Vagina (tissue), 2 donors: ENCODE results near the gene IFI35.

ENCODE experiments used
- POLR2A ChIP-seq, 2 donors: fragments of 450-650 bp; IDR thresholded peaks; one replicate each; pipeline ENCODE4 v1.6.1; 2017; ENCODE audit warnings: antibody characterized with exemption in 2 of 2, mild to moderate bottlenecking in 2 of 2, moderate library complexity in 2 of 2
- TF ChIP-seq, protein P1 (sequence below), 3 experiments: fragments of 450-650 bp in 2 of 3; fragments of 200-600 bp in 1 of 3; sonication (generic) in 1 of 3; IDR thresholded peaks; one replicate each; pipeline ENCODE4 v1.5.1; 2017 to 2019; ENCODE audit warnings: antibody characterized with exemption in 3 of 3, mild to moderate bottlenecking in 2 of 3, moderate library complexity in 2 of 3

DNA sequence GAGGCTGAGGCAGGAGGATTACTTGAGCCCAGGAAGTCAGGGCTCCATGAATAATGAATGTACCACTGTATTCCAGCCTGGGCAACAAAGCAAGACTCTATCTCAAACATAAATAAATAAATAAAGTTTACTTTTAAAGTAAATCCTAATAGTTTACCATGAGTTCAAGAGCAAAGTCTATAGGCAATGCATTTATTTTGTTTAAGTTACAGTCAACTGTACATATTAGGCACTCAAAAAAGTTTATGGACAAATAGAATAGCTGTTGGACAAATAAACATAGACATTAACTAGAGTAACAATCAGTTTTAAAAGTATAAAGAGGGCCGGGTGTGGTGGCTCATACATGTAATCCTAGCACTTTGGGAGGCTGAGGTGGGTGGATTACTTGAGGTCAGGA lies 38.7 kb upstream of the IFI35 start:
- no peak for TF ChIP-seq POLR2A (IDR thresholded peaks at IDR 0.05)
- TF ChIP-seq, protein P1, sequence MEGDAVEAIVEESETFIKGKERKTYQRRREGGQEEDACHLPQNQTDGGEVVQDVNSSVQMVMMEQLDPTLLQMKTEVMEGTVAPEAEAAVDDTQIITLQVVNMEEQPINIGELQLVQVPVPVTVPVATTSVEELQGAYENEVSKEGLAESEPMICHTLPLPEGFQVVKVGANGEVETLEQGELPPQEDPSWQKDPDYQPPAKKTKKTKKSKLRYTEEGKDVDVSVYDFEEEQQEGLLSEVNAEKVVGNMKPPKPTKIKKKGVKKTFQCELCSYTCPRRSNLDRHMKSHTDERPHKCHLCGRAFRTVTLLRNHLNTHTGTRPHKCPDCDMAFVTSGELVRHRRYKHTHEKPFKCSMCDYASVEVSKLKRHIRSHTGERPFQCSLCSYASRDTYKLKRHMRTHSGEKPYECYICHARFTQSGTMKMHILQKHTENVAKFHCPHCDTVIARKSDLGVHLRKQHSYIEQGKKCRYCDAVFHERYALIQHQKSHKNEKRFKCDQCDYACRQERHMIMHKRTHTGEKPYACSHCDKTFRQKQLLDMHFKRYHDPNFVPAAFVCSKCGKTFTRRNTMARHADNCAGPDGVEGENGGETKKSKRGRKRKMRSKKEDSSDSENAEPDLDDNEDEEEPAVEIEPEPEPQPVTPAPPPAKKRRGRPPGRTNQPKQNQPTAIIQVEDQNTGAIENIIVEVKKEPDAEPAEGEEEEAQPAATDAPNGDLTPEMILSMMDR (IDR thresholded peaks at IDR 0.05): no peak
